GM19043 (cell line): Measurements from ENCODE around the gene MYRIP.
"Not testable (repeated sequence)": the region's sequence is repeated elsewhere in the genome, so short reads cannot be mapped to it uniquely, and the experiment has no call there.

ENCODE experiments used
- ATAC-seq: cut with Tn5 transposase; IDR thresholded peaks from one replicate; pipeline ENCODE4 v1.9.1; 2021; ENCODE audit warnings: low read depth; ENCODE audit not compliant: unreplicated experiment

The MYRIP gene

GRCh38 chr3:39809181-39809994 lies at the start of gene MYRIP:
MYRIP (plus strand) TSS chr3:39809609; CDS start chr3:39900817, 91,208 bp downstream.
- ATAC-seq, result peak; percentile 62

- ATAC-seq, result no peak
Observed at GRCh38 chr3:39760325-39760724, 49.1 kb upstream of the MYRIP start.

DNA sequence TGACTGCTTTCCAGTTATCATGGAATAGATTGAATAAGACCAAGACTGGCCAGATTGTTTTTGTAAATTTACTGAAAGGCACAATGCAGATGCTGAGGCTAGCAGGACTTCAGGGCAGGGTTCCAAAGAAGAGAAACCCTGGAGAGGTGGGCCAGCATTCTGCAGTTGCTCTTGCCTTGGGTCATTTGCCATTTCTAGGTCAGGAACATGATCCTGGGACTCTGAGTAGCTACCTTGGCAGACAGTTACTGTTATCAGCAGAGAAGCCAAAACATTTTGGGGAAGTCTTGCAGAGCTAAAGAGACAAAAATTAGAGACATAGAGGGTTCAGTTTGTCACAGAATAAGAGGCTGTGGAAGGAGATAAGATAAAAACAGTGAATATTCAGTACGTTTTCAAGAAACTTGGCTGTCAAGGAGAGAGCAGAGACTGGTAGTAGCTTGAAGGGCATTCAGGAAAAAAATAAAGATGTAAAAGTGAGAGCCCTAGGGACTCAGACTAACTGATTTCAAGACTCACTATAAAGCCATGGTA lies 46.8 kb upstream of the MYRIP start:
- no peak for ATAC-seq

- no peak for ATAC-seq
Observed at GRCh38 chr3:39763390-39763789, 46.0 kb upstream of the MYRIP start.

GRCh38 chr3:39765575-39765974 lies 43.8 kb upstream of the MYRIP start:
- no peak for ATAC-seq

DNA sequence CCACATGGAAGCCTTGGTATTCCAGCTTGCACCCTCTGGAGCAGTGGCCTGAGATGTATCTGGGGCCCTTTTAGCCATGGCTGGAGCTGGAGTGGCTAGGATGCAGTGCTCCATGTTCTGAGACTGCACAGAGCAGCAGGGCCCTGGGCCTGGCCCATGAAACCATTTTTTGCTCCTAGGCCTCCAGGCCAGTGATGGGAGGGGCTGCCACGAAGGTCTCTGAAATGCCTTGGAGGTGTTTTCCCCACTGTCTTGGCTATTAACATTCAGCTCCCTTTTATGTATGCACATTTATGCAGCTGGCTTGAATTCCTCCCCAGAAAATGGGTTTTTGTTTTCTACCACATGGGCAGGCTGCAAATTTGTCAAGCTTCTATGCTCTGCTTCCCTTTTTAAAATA lies 43.0 kb upstream of the MYRIP start:
- no peak for ATAC-seq

- ATAC-seq, result not testable (repeated sequence)
Observed at GRCh38 chr3:39766909-39767308, 42.5 kb upstream of the MYRIP start.

GRCh38 chr3:39778168-39778567 lies 31.2 kb upstream of the MYRIP start:
- not testable (repeated sequence) for ATAC-seq

DNA sequence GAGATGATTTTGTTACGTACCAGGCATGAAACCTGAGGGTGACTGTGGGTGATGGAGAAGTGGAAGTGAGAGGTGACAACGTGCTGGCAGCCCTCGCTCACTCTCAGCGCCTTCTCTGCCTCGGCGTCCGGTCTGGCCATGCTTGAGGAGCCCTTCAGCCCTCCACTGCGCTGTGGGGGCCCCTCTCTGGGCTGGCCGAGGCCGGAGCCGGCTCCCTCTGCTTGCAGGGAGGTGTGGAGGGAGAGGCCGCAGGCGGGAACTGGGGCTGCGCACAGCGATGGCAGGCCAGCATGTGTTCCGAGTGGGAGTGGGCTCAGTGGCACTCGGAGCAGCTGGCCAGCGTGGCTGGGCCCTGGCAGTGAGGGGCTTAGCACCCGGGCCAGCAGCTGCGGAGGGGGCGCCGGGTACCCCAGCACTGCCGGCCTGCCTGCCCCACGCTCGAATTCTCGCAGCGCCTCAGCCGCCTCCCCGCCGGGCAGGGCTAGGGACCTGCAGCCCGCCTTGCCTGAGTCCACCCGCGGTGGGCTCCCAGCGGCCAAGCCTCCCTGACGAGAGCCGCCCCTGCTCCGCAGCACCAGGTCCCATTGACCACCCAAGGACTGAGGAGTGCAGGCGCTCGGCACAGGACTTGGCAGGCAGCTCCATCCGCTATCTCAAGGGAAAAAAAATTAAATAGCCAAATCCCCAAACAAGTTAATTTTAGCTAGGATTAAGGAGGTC lies 29.7 kb upstream of the MYRIP start:
- ATAC-seq, result no peak

- no peak for ATAC-seq
Observed at GRCh38 chr3:39780352-39780751, 29.1 kb upstream of the MYRIP start.

DNA sequence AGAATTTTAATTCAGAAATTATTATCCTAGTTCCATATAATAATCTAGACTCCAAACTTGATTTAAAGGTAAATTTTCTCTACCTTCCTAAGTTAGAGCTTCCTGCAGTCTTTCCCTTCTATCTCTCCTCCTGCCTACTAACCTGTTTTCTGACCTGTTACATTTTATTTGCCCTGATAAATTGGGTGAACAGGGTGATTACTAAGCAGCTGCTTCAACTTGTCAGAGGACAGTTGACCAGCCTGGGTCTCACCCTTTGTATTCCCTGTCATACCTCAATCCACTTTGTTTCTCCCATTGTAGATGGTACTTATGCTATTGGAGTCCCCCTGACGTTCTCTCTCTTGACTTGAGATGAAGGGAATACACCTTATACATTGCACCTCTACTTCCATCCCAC lies 28.4 kb upstream of the MYRIP start:
- no peak for ATAC-seq

- no peak for ATAC-seq
Observed at GRCh38 chr3:39781632-39782031, 27.8 kb upstream of the MYRIP start.

DNA sequence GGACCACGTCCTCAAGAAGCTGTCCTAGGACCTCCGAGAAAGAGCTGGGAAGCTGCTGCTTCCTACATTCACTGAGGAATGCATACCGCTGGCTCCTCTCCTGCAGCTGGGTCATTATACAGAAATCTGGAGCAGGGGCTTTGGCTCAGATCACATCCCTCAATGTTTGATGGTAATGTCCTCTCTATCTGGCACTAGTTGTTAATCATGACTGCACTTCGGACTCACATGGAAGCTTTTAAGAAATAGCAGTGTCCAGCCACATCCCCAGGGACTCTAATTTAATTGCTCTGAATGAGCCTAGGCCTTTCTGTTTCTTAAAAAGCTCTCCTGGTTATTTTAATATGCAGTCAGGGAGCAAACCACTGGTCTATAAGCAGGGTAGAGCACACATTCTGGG lies 25.7 kb upstream of the MYRIP start:
- no peak for ATAC-seq

DNA sequence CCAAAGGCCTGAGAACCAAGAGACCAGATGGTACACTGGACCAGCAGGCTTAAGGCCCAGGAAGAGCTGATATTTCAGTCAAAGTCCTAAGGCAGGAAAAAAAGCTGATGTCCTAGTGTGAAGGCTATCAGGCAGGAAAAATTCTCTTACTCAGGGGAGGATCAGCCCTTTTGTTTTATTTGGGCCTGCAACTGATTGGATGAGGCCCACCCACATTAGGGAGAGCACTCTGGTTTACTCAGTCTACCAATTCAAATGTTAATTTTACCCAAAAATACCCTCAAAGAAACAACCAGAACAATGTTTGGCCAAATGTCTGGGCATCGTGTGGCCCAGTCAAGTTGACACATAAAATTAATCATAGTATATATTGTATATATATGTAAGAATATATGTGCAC lies 24.5 kb upstream of the MYRIP start:
- ATAC-seq, result no peak

DNA sequence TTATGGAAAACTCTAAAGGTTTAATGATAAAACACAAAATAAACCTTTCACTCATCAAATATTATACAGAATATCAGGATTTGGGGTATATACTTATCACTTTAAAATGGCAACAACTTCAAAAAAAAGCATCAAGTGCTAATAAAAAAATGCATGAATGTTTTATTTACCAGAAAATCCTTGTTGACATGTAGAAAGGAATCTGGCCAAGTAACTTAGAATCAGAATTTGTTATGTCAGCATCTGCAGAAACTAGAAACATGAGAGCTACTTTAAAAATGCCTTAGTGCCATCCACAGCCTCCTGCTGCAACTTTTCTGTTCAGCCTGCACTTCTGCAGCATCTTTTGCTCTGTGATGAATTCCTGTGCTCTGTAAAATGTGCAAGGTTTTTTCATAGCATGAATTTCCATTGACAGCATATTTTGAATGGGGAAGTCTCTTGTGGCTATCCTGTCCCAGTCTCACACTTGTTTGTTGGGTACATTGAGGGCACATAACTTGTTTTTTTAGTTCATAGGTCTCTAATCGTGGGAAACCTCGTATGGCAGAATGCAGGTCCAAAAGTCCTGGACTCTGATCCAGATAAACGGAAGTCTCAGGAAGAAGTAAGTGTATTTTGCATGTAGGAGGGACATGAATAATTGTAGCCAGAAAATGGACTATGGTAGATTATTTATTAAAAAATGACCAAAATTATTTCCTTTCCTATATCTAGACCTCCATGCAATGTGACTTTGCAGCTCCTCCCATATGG lies 21.1 kb upstream of the MYRIP start:
- ATAC-seq, result no peak

DNA sequence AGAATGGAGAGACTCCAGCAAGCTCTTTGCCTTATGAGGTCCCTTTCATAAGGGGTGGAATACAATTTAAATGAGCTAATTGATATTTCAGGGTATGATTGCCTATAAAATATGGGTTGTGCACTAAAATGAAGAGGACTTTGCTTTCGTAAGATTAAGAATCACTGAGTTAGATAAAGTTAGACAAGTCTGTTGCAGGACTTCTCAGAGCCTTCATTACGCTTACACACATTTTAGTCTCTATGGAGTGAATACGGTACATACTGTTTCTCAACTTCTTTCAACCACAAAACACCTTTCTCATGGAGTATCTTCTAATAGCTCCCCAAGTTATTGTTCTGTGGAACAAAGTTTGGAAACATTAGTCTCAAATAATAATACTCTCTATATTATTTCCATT lies 17.8 kb upstream of the MYRIP start:
- ATAC-seq, result no peak

DNA sequence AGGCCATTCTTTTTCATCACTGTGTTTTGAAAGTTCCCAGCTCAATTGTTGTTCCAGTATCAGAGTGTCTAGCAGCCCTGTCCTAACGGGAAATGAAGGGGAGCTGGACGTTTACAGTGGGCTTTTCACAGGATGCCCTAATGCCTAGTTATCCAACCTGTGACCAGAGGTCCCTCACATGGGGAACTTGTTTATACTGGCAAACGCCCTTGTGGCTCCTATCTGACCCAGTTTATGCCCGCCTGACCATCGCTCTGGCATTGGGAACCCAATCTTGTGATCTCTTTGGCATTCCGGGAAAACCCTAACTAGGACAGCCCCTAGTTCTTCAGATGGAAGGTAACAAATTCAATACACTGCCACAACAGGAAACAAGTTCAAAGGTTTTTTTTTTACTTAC lies 14.5 kb upstream of the MYRIP start:
- no peak for ATAC-seq

DNA sequence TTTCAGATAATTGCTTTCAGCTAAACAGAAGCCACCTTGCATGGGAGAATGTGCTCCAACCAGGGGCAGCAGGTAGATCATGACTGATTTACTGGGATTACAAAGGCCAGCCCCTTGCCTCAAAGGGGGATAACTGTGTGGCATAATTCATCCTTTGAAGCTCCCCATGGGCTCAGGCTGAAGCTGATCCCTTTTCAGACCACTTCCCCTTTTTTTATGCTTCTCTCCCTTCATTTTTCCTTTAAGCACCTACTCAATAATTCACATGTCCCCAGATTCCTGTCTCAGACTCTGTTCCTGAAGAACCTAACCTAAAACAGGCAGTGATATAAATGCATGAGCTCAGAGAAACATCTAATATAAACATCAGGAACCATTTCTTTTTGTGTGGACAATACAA lies 8.2 kb upstream of the MYRIP start:
- ATAC-seq, result no peak

GRCh38 chr3:39802486-39802885 lies 6.9 kb upstream of the MYRIP start:
- not testable (repeated sequence) for ATAC-seq

DNA sequence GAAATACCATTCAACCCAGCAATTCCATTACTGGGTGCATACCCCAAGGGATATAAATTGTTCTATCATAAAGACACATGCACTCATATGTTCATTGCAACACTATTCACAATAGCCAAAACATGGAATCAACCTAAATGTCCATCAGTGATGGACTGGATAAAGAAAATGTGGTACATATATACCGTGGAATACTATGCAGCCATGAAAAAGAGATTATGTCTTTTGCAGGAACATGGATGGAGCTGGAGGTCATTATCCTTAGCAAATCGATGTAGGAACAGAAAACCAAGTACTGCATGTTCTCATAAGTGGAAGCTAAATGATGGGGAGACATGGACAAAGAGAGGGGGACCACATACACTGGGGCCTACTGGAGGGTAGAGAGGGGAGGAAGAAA lies 5.5 kb upstream of the MYRIP start:
- ATAC-seq, result no peak

DNA sequence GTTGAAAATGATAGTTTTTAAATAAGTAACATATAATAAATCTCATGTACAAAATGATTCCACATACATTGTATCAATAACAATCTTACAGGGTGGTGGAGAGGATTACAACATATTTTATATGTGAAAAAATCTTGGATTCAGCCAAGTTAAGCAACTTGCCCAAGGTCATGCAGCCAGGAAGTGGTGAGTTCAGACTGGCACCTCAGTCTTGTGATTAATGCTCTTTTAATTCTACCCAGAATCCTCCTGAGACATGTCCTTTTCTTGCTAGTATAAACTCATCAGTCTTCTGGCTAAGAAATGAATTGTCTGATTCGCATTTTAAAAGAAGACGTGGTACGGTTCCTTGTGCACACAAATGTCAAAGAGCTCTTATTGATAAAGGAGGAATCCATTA lies 4.5 kb upstream of the MYRIP start:
- no peak for ATAC-seq
